Measurements from ENCODE around the gene TFEB.

DNA sequence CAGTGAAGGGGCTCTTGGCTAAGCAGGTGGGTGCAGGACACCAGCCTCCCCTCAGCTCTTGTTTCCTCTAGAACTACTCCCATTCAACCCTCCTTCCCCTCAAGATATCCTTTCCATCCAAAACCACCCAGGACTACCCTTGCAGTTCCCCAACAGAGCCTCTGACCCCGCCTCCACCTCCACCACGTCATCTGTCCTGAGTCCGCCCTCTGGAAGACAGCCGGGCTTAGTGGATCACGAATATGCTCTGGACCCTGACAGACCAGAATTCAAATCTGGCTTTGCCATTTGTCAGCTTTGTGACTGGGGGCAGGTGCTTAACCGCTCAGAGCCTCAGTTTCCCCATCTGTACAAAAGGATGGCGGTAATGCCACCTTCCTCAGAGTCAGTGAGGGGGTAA is 31.4 kb downstream of the TFEB start:
- TF ChIP-seq, protein P1, sequence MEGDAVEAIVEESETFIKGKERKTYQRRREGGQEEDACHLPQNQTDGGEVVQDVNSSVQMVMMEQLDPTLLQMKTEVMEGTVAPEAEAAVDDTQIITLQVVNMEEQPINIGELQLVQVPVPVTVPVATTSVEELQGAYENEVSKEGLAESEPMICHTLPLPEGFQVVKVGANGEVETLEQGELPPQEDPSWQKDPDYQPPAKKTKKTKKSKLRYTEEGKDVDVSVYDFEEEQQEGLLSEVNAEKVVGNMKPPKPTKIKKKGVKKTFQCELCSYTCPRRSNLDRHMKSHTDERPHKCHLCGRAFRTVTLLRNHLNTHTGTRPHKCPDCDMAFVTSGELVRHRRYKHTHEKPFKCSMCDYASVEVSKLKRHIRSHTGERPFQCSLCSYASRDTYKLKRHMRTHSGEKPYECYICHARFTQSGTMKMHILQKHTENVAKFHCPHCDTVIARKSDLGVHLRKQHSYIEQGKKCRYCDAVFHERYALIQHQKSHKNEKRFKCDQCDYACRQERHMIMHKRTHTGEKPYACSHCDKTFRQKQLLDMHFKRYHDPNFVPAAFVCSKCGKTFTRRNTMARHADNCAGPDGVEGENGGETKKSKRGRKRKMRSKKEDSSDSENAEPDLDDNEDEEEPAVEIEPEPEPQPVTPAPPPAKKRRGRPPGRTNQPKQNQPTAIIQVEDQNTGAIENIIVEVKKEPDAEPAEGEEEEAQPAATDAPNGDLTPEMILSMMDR (IDR thresholded peaks at IDR 0.05; ENCODE audit: extremely low read depth in 1 of 2, insufficient read depth in 1 of 2, low read depth in 1 of 2, low read length in 2 of 2) = no peak
- TF ChIP-seq EZH2 (IDR thresholded peaks at IDR 0.05; ENCODE audit: borderline replicate concordance, low read depth, low read length, severe bottlenecking) = no peak

All from endothelial cell of umbilical vein (primary cell).